ENCODE measurements around the gene PIK3AP1.
"Not testable (repeated sequence)": the region's sequence is repeated elsewhere in the genome, so short reads cannot be mapped to it uniquely, and the experiment has no call there.

The PIK3AP1 gene

DNA sequence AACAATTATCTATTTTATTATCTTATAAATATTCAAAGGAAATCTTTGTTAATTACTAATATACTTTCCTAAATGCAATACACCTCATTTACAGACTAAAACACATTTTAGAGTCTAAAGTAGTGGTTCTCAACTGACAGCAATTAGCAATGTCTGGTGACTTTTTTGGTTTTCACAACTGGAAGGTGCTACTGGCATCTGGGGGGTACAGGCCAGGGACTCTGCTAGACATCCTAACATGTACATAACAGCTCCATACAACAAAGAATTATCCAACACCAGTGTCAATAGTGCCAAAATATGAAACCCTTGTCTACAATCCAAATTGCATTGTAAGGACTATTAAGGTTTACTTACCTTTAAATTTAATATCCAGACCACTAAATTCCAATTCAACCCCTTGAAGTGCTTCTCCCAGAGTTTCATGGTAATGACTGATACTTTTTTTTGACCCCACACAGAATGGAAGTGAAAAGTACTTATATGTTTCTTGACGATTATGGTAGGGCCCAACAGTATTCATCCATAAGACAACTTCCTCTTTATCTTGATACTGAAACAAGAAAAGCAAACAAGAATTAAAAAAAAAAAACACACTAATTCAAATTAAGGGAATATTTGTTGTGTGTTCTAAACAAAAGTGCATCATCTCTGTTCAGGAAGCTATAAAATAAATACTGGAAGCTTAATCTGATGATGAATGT lies 143.9 kb downstream of the PIK3AP1 start:
- H3K9me3 ChIP-seq (ENCODE audit: control insufficient read depth, insufficient read depth, low read length), result no peaks in the 10 kb centered on the region
- no peak overlapping the region for H3K9ac ChIP-seq (ENCODE audit: low read depth, low read length)
- no peaks in the 10 kb centered on the region for H3K27me3 ChIP-seq (ENCODE audit: control insufficient read depth, insufficient read depth, low read length)
- peaks cover 7% of the 10 kb centered on the region for H3K4me1 ChIP-seq (ENCODE audit: control insufficient read depth, insufficient read depth, low read length)
- no peak overlapping the region for H3K4me3 ChIP-seq (ENCODE audit: low read depth, low read length)
- H3K36me3 ChIP-seq (ENCODE audit: control insufficient read depth, insufficient read depth, low read length), result no peaks in the 10 kb centered on the region

DNA sequence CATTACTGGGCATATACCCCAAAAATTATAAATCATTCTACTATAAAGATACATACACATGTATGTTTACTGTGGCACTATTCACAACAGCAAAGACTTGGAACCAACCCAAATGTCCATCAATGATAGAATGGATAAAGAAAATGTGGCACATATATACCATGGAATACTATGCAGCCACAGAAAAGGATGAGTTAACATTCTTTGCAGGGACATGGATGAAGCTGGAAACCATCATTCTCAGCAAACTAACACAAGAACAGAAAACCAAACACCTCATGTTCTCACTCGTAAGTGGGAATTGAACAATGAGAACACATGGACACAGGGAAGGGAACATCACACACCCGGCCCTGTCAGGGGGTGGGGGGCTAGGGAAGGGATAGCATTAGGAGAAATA lies 145.8 kb downstream of the PIK3AP1 start:
- H3K27me3 ChIP-seq (ENCODE audit: control insufficient read depth, insufficient read depth, low read length); H3K9ac ChIP-seq (ENCODE audit: low read depth, low read length); H3K4me3 ChIP-seq (ENCODE audit: low read depth, low read length); H3K36me3 ChIP-seq (ENCODE audit: control insufficient read depth, insufficient read depth, low read length); H3K9me3 ChIP-seq (ENCODE audit: control insufficient read depth, insufficient read depth, low read length): not testable (repeated sequence)
- H3K4me1 ChIP-seq (ENCODE audit: control insufficient read depth, insufficient read depth, low read length), result peaks cover 12% of the 10 kb centered on the region

DNA sequence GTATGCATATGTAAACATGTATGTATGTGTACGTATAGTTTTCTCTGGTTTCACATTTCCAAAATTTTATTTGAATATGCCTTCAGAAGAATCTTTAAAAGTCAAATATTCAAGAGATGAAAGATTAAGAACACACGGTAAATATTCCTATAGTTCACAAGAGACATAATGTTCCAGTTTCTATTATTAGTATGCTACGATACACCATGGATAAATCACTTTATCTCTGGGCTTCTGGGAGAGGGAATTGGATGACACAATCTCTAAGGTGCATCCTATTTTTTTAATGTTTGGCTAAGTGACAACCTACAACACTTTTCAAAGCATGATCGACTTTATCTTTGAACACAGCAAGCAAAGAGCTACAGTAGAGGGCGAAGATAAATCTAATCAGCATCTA lies 147.3 kb downstream of the PIK3AP1 start:
- H3K4me3 ChIP-seq (ENCODE audit: low read depth, low read length), result no peak overlapping the region
- H3K27me3 ChIP-seq (ENCODE audit: control insufficient read depth, insufficient read depth, low read length), result no peaks in the 10 kb centered on the region
- H3K4me1 ChIP-seq (ENCODE audit: control insufficient read depth, insufficient read depth, low read length), result peaks cover 12% of the 10 kb centered on the region
- H3K9me3 ChIP-seq (ENCODE audit: control insufficient read depth, insufficient read depth, low read length), result no peaks in the 10 kb centered on the region
- no peak overlapping the region for H3K9ac ChIP-seq (ENCODE audit: low read depth, low read length)
- H3K36me3 ChIP-seq (ENCODE audit: control insufficient read depth, insufficient read depth, low read length), result no peaks in the 10 kb centered on the region

DNA sequence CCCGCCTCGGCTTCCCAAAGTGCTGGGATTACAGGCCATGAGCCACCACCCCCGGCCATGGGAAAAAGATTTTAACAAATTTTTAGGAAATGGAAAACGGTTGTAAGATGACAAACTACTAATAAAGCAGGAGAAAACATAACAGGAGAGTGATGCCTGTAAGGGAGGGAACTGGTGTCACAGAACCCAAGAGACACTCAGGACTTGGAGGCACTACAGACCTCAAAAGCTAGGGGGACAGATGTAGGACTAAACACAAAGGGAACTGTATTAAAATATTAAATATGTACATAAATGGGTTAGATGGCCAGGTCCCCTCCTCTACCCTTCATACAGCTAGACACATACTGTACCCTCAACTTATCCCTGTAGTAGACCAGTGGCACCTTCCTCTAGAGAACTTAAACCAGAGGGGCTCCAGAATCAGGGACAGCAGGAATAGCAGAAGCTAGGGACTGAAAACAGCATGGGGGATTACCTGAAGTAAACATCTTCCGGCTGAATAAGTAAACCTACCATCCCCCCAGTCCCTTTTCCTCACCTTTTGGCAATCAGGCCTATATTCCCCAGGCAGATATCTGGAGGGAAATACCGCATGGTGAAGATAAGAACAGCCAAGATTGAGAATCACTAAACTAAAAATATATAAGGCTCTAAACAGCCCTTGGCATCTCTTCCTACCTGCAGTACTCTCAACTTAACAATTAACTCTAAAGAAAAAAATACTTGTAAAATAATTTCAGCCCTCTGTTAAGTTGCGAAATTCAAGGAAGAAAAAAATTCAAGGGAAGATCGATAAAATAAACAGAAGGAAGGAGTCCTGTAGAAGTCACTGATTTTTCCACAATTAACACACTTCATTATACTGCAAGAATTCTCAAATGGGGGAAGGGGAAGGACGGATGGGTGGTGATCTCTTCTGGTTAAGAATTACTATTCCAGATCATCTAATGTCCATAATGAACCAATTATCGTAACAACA lies 149.0 kb downstream of the PIK3AP1 start:
- Histone ChIP-seq H3K4me3 (ENCODE audit: low read depth, low read length) (no peak overlapping the region), H3K4me1 (ENCODE audit: control insufficient read depth, insufficient read depth, low read length) (peaks cover 12% of the 10 kb centered on the region), H3K36me3 (ENCODE audit: control insufficient read depth, insufficient read depth, low read length) (no peaks in the 10 kb centered on the region), H3K9ac (ENCODE audit: low read depth, low read length) (no peak overlapping the region), H3K9me3 (ENCODE audit: control insufficient read depth, insufficient read depth, low read length) (no peaks in the 10 kb centered on the region), H3K27me3 (ENCODE audit: control insufficient read depth, insufficient read depth, low read length) (no peaks in the 10 kb centered on the region)

GRCh38 chr10:96570511-96570910 lies 149.8 kb downstream of the PIK3AP1 start:
- no peaks in the 10 kb centered on the region for H3K9me3 ChIP-seq (ENCODE audit: control insufficient read depth, insufficient read depth, low read length)
- H3K27me3 ChIP-seq (ENCODE audit: control insufficient read depth, insufficient read depth, low read length), result no peaks in the 10 kb centered on the region
- H3K9ac ChIP-seq (ENCODE audit: low read depth, low read length), result no peak overlapping the region
- no peaks in the 10 kb centered on the region for H3K36me3 ChIP-seq (ENCODE audit: control insufficient read depth, insufficient read depth, low read length)
- peaks cover 12% of the 10 kb centered on the region for H3K4me1 ChIP-seq (ENCODE audit: control insufficient read depth, insufficient read depth, low read length)
- H3K4me3 ChIP-seq (ENCODE audit: low read depth, low read length), result no peak overlapping the region

GRCh38 chr10:96568402-96568801 lies 151.9 kb downstream of the PIK3AP1 start:
- H3K36me3 ChIP-seq (ENCODE audit: control insufficient read depth, insufficient read depth, low read length), result no peaks in the 10 kb centered on the region

GRCh38 chr10:96565774-96566173 lies 154.5 kb downstream of the PIK3AP1 start:
- H3K9me3 ChIP-seq (ENCODE audit: control insufficient read depth, insufficient read depth, low read length), result no peaks in the 10 kb centered on the region
- H3K36me3 ChIP-seq (ENCODE audit: control insufficient read depth, insufficient read depth, low read length), result no peaks in the 10 kb centered on the region
- no peaks in the 10 kb centered on the region for H3K27me3 ChIP-seq (ENCODE audit: control insufficient read depth, insufficient read depth, low read length)
- no peak overlapping the region for H3K9ac ChIP-seq (ENCODE audit: low read depth, low read length)
- H3K4me3 ChIP-seq (ENCODE audit: low read depth, low read length), result no peak overlapping the region
- no peaks in the 10 kb centered on the region for H3K4me1 ChIP-seq (ENCODE audit: control insufficient read depth, insufficient read depth, low read length)

More at GRCh38 chr10:96568402-96568801, 151.9 kb downstream of the PIK3AP1 start:
- H3K9ac ChIP-seq (ENCODE audit: low read depth, low read length), result no peak overlapping the region
- no peak overlapping the region for H3K4me3 ChIP-seq (ENCODE audit: low read depth, low read length)
- no peaks in the 10 kb centered on the region for H3K9me3 ChIP-seq (ENCODE audit: control insufficient read depth, insufficient read depth, low read length)
- H3K4me1 ChIP-seq (ENCODE audit: control insufficient read depth, insufficient read depth, low read length), result peaks cover 12% of the 10 kb centered on the region
- no peaks in the 10 kb centered on the region for H3K27me3 ChIP-seq (ENCODE audit: control insufficient read depth, insufficient read depth, low read length)

GRCh38 chr10:96560966-96561887 lies 159.1 kb downstream of the PIK3AP1 start:
- no peaks in the 10 kb centered on the region for H3K4me1 ChIP-seq (ENCODE audit: control insufficient read depth, insufficient read depth, low read length)
- no peak overlapping the region for H3K4me3 ChIP-seq (ENCODE audit: low read depth, low read length)
- no peaks in the 10 kb centered on the region for H3K36me3 ChIP-seq (ENCODE audit: control insufficient read depth, insufficient read depth, low read length)
- H3K9me3 ChIP-seq (ENCODE audit: control insufficient read depth, insufficient read depth, low read length), result no peaks in the 10 kb centered on the region
- no peak overlapping the region for H3K9ac ChIP-seq (ENCODE audit: low read depth, low read length)
- H3K27me3 ChIP-seq (ENCODE audit: control insufficient read depth, insufficient read depth, low read length), result no peaks in the 10 kb centered on the region

GRCh38 chr10:96560489-96560888 lies 159.8 kb downstream of the PIK3AP1 start:
- no peak overlapping the region for H3K4me3 ChIP-seq (ENCODE audit: low read depth, low read length)
- no peaks in the 10 kb centered on the region for H3K9me3 ChIP-seq (ENCODE audit: control insufficient read depth, insufficient read depth, low read length)
- no peaks in the 10 kb centered on the region for H3K4me1 ChIP-seq (ENCODE audit: control insufficient read depth, insufficient read depth, low read length)
- H3K27me3 ChIP-seq (ENCODE audit: control insufficient read depth, insufficient read depth, low read length), result no peaks in the 10 kb centered on the region
- no peaks in the 10 kb centered on the region for H3K36me3 ChIP-seq (ENCODE audit: control insufficient read depth, insufficient read depth, low read length)
- H3K9ac ChIP-seq (ENCODE audit: low read depth, low read length), result no peak overlapping the region

- Histone ChIP-seq H3K9me3 (ENCODE audit: control insufficient read depth, insufficient read depth, low read length) (no peaks in the 10 kb centered on the region), H3K36me3 (ENCODE audit: control insufficient read depth, insufficient read depth, low read length) (no peaks in the 10 kb centered on the region), H3K4me1 (ENCODE audit: control insufficient read depth, insufficient read depth, low read length) (no peaks in the 10 kb centered on the region), H3K27me3 (ENCODE audit: control insufficient read depth, insufficient read depth, low read length) (no peaks in the 10 kb centered on the region), H3K9ac (ENCODE audit: low read depth, low read length) (no peak overlapping the region), H3K4me3 (ENCODE audit: low read depth, low read length) (no peak overlapping the region)
These were observed 164.3 kb downstream of the PIK3AP1 start for GRCh38 chr10:96556003-96556402.

GRCh38 chr10:96555330-96555729 lies 165.0 kb downstream of the PIK3AP1 start:
- Histone ChIP-seq H3K9me3 (ENCODE audit: control insufficient read depth, insufficient read depth, low read length) (no peaks in the 10 kb centered on the region), H3K4me1 (ENCODE audit: control insufficient read depth, insufficient read depth, low read length) (no peaks in the 10 kb centered on the region), H3K36me3 (ENCODE audit: control insufficient read depth, insufficient read depth, low read length) (no peaks in the 10 kb centered on the region), H3K9ac (ENCODE audit: low read depth, low read length) (no peak overlapping the region), H3K4me3 (ENCODE audit: low read depth, low read length) (no peak overlapping the region), H3K27me3 (ENCODE audit: control insufficient read depth, insufficient read depth, low read length) (no peaks in the 10 kb centered on the region)
